GM10266 (cell line): ENCODE results near the gene ALPK1.

Source experiments
- DNase-seq: peaks from one replicate; pipeline ENCODE4 v3.0.0; 2012; ENCODE audit errors: extremely low spot score
- TF ChIP-seq, protein P1 (sequence below): IDR thresholded peaks from 2 replicates; pipeline ENCODE4 v1.5.1; 2012; ENCODE audit warnings: mild to moderate bottlenecking, low read depth; ENCODE audit not compliant: control insufficient read depth, insufficient read depth; ENCODE audit errors: missing control alignments

The ALPK1 gene

DNA sequence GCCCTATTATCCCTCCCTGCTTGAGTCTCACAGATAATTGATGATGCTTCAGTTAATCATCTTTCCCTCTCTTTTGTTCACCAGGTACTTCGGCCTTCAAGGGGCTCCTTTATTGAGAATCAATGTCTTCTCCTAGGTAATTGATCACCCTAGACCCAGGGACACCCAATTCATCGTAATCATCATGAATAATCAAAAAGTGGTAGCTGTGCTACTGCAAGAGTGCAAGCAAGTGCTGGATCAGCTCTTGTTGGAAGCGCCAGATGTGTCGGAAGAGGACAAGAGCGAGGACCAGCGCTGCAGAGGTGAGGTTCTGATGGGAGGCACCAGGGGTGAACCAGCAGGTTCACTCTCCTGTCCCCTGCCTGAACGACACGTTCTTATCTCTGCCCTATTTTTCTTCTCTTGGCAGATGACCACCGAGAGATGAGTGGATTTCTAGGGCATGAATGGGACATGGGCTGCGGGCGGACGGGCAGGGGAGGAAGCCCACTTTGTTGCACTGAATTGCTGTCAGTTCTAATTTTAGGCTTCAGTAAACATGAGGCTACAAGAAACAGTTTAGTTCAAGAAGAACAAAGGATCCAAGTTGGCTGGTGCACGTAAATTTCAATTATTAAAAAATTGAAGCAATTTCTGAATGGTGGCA, 80.5 kb downstream of the ALPK1 start:
- TF ChIP-seq, protein P1, sequence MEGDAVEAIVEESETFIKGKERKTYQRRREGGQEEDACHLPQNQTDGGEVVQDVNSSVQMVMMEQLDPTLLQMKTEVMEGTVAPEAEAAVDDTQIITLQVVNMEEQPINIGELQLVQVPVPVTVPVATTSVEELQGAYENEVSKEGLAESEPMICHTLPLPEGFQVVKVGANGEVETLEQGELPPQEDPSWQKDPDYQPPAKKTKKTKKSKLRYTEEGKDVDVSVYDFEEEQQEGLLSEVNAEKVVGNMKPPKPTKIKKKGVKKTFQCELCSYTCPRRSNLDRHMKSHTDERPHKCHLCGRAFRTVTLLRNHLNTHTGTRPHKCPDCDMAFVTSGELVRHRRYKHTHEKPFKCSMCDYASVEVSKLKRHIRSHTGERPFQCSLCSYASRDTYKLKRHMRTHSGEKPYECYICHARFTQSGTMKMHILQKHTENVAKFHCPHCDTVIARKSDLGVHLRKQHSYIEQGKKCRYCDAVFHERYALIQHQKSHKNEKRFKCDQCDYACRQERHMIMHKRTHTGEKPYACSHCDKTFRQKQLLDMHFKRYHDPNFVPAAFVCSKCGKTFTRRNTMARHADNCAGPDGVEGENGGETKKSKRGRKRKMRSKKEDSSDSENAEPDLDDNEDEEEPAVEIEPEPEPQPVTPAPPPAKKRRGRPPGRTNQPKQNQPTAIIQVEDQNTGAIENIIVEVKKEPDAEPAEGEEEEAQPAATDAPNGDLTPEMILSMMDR = no peak
- DNase-seq = no peak

DNA sequence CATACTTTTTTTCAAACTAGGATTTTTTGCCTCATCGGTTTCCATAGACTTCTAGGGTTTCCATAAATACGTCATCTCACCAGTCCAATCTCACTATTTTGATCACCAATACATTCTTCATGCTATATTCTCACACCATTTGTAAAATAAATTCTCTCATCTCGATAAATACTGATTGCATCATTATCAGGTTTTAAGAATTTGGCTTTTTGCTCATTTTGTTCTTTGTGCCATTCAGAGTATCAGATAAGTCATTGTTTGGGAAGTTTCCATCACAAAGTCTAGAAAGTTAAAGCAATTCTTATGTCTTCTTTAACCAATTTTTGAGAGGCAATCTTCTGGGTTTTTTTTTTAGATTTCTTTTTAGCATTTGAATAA, 81.1 kb downstream of the ALPK1 start:
- TF ChIP-seq, protein P1 = no peak
- DNase-seq = no peak

DNA sequence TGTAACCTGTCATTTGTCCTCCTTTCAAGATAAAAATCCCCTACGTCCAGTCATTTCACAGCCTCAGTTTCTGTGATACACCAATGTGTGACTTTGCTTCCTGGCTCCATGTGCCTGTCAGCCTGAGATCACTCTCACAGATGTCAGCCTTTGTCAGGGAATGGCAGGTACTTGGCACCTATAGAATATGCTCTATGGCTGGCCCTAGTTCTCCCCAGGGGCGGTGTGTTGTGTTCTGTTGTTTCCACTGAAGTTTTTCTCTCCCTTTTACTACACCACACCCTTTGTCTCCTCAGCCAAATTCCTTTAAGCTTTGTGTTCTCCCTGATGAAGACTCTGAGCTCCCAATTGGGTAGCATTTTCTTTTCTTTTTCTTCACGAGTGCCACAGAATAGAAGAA, 81.7 kb downstream of the ALPK1 start:
- no peak for DNase-seq
- TF ChIP-seq, protein P1 = no peak

DNA sequence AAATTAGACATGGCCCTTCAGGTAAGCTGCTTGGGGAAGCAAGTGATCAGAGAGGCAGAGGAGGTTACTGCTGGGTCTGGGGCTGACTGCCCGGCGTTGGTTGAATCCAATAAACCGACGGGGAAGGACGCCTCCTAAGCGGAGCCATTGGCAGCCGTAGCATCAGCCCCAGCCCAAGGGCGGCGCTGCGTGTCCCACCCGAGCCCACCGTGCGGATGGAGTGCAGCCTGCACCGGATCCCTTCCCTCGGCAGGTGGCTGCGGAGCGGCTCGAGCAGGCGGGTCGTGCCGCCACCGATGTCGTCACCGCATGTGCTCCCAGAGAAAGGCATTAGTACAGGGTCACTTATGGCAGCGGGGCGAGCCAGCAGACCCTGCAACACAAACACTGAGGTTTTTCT, 82.1 kb downstream of the ALPK1 start:
- TF ChIP-seq, protein P1 = no peak
- no peak for DNase-seq

DNA sequence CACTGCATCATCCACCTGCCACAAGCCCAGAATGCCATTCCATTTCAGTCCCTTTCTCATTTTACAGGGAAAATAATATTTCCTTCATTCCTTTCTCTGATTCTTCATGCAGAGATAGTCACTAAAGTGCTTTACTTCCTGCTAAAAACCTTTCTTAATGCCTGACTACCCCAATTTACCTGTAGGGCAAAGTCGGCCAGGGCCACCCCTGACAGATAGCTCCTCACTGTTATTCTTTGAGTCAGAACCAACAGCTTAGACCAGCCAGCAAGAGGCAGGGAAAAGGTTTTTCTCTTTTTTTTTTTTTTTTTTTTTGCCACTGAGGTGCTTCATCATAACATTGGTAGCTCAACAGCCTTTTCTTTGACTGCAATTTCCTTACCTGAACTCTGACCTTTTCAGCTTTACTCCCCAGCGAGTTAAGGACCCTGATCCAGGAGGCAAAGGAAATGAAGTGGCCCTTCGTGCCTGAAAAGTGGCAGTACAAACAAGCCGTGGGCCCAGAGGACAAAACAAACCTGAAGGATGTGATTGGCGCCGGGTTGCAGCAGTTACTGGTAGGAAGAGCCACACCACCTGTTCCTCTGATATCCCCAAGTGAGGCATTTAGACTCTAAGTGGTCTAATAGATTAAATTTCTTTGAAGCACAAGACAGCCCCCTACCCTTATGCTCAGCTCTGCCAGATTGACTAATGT, 85.0 kb downstream of the ALPK1 start:
- TF ChIP-seq, protein P1 = no peak
- DNase-seq = no peak

DNA sequence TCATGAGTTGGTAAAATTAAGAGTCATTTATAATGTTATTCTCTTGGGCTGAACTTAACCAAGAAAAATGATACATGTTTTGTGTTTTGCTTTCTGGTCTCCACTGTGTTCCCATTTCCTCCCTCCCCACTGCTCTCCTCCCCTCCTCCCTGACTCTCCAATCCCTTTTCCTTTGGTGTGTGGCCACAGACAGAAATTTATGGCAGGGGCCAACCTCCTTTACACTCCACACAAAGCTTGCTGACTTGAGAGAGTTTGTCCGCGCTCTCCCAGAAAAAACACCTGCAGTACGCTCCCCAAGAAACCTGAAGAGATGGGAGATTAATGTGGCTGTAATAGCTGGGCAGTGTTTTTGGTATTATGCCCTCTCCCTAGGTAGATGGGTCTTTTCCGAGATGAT, 88.9 kb downstream of the ALPK1 start:
- no peak for DNase-seq
- TF ChIP-seq, protein P1 = no peak

DNA sequence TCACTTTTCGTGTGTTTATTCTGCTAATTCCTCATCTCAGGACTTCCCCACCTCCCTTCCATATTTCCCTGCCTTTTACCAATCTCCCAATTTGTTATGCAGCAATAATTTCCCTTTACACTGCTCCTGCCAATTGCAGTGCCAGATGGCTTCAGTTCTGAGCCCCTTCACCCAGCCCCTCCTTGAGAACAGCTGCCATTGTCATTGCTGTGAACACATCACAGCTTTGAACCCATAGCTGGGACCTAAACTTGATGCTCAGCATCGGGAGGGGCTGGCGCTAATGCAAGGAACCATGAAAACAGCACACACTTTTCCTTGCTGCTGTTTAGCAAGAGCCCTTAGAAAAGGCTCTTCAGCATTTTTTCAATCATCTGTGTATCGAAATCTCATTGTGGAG, 104.9 kb downstream of the ALPK1 start:
- DNase-seq = no peak
- TF ChIP-seq, protein P1 = no peak
